ENCODE results near the gene RBM6.

GRCh38 chr3:49930922-49931321, 9.0 kb upstream of the RBM6 start:
- no peak for TF ChIP-seq CTCF (IDR thresholded peaks at IDR 0.05)
- TF ChIP-seq POLR2A (IDR thresholded peaks at IDR 0.05; ENCODE audit: low read depth): no peak
- no peak for TF ChIP-seq POLR2AphosphoS5 (IDR thresholded peaks at IDR 0.05)
- no peak for TF ChIP-seq EP300 (IDR thresholded peaks at IDR 0.05)

All from esophagus muscularis mucosa (tissue), 4 donors.